Loucy (cell line): ENCODE measurements around the gene MUC5B.

Experiments
- CTCF ChIP-seq: fragments of 200-600 bp; sonication (generic); conservative IDR thresholded peaks from 2 replicates; pipeline ENCODE4 v1.5.1; 2014; ENCODE audit warnings: mild to moderate bottlenecking, antibody characterized with exemption, low read length
- EZH2phosphoT487 ChIP-seq: fragments of 200-600 bp; IDR thresholded peaks from 2 replicates; pipeline ENCODE4 v1.6.1; 2018; ENCODE audit warnings: antibody characterized with exemption, mild to moderate bottlenecking, moderate library complexity, borderline replicate concordance

- no peak for TF ChIP-seq CTCF
- TF ChIP-seq EZH2phosphoT487, result no peak
These were observed 7.2 kb downstream of the MUC5B start for GRCh38 chr11:1230121-1230455.
